ENCODE measurements around the gene FCSK. TPM values are rescaled to one million over a fixed set of nuclear protein-coding genes. Genes with fewer than 3 reads are reported as not detected.

Gene FCSK
- total RNA-seq, 1 donor from 2014 or later: 18.8 TPM

GRCh38 chr16:70470927-70471341, 16.5 kb downstream of the FCSK start:
- TF ChIP-seq CTCF (IDR thresholded peaks at IDR 0.05; ENCODE audit: unreplicated experiment): peak; percentile 67
- Mint-ChIP-seq H3K27ac (peak overlapping the region; percentile 87), H3K9me3 (ENCODE audit: low read depth) (no peaks in the 10 kb centered on the region), H3K4me1 (ENCODE audit: low read depth) (peaks cover 2% of the 10 kb centered on the region), H3K27me3 (no peaks in the 10 kb centered on the region), H3K36me3 (ENCODE audit: insufficient read depth) (no peaks in the 10 kb centered on the region), H3K4me3 (ENCODE audit: low read depth) (no peak overlapping the region)
- peak; percentile 66 for DNase-seq (ENCODE audit: low spot score, unreplicated experiment)

- no peak for TF ChIP-seq CTCF (IDR thresholded peaks at IDR 0.05; ENCODE audit: unreplicated experiment)
- Mint-ChIP-seq H3K9me3 (ENCODE audit: low read depth) (no peaks in the 10 kb centered on the region), H3K4me1 (ENCODE audit: low read depth) (peaks cover 2% of the 10 kb centered on the region), H3K27ac (no peak overlapping the region), H3K4me3 (ENCODE audit: low read depth) (no peak overlapping the region), H3K27me3 (no peaks in the 10 kb centered on the region), H3K36me3 (ENCODE audit: insufficient read depth) (peaks cover 1% of the 10 kb centered on the region)
- no peak for DNase-seq (ENCODE audit: low spot score, unreplicated experiment)
Observed at GRCh38 chr16:70472786-70473433, 18.5 kb downstream of the FCSK start.

- no peak for DNase-seq (ENCODE audit: low spot score, unreplicated experiment)
- H3K4me3 Mint-ChIP-seq (ENCODE audit: low read depth): no peak overlapping the region
- peaks cover 2% of the 10 kb centered on the region for H3K4me1 Mint-ChIP-seq (ENCODE audit: low read depth)
- H3K36me3 Mint-ChIP-seq (ENCODE audit: insufficient read depth): peaks cover 1% of the 10 kb centered on the region
- H3K9me3 Mint-ChIP-seq (ENCODE audit: low read depth): no peaks in the 10 kb centered on the region
- TF ChIP-seq CTCF (IDR thresholded peaks at IDR 0.05; ENCODE audit: unreplicated experiment): no peak
- no peak overlapping the region for H3K27ac Mint-ChIP-seq
- no peaks in the 10 kb centered on the region for H3K27me3 Mint-ChIP-seq
Observed at GRCh38 chr16:70473446-70474319, 19.3 kb downstream of the FCSK start.

GRCh38 chr16:70474320-70475053, 20.1 kb downstream of the FCSK start:
- H3K9me3 Mint-ChIP-seq (ENCODE audit: low read depth): no peaks in the 10 kb centered on the region
- H3K4me1 Mint-ChIP-seq (ENCODE audit: low read depth): peaks cover 2% of the 10 kb centered on the region
- DNase-seq (ENCODE audit: low spot score, unreplicated experiment): no peak
- TF ChIP-seq CTCF (IDR thresholded peaks at IDR 0.05; ENCODE audit: unreplicated experiment): no peak
- H3K36me3 Mint-ChIP-seq (ENCODE audit: insufficient read depth): peaks cover 1% of the 10 kb centered on the region
- no peak overlapping the region for H3K27ac Mint-ChIP-seq
- H3K27me3 Mint-ChIP-seq: no peaks in the 10 kb centered on the region
- no peak overlapping the region for H3K4me3 Mint-ChIP-seq (ENCODE audit: low read depth)
